Heart right ventricle (tissue), 16 donors: ENCODE measurements around the gene PFDN6. TPM values are rescaled to one million over a fixed set of nuclear protein-coding genes. Genes with fewer than 3 reads are reported as not detected.

Experiments used
- ATAC-seq, 8 donors: fragments of 200-7000 bp; cut with Tn5 transposase; one replicate each; pipeline ENCODE4 v1.9.1; 2020; ENCODE audit warnings: mild to moderate bottlenecking in 8 of 8, moderate library complexity in 8 of 8, moderate number of reproducible peaks in 1 of 8
- DNase-seq, 2 donors: peaks; one replicate each; pipeline ENCODE4 v3.0.0-alpha.2; 2020
- H3K27ac ChIP-seq, 10 donors: fragments of 200-600 bp; sonication (generic) in 2 of 10; one replicate each; pipeline versions ENCODE4 v1.5.0 to v1.8.0; 2020 to 2022; ENCODE audit warnings: mild to moderate bottlenecking in 3 of 10
- H3K27me3 ChIP-seq, 7 donors: fragments of 200-600 bp; one replicate each; pipeline ENCODE4 v1.8.0; 2021 to 2022; ENCODE audit warnings: mild to moderate bottlenecking in 2 of 7
- H3K36me3 ChIP-seq, 9 donors: fragments of 200-600 bp; sonication (generic) in 1 of 9; one replicate each; pipeline versions ENCODE4 v1.5.0 to v1.8.0; 2020 to 2022; ENCODE audit warnings: mild to moderate bottlenecking in 2 of 9
- H3K4me1 ChIP-seq, 9 donors: fragments of 200-600 bp; sonication (generic) in 1 of 9; one replicate each; pipeline versions ENCODE4 v1.5.0 to v1.8.0; 2020 to 2022; ENCODE audit warnings: mild to moderate bottlenecking in 4 of 9
- H3K4me3 ChIP-seq, 10 donors: fragments of 200-600 bp; sonication (generic) in 2 of 10; one replicate each; pipeline versions ENCODE4 v1.5.0 to v1.8.0; 2020 to 2022; ENCODE audit warnings: mild to moderate bottlenecking in 7 of 10, moderate library complexity in 2 of 10
- H3K9me3 ChIP-seq, 11 donors: fragments of 200-600 bp in 10 of 11; sonication (generic) in 2 of 11; one replicate each; pipeline versions ENCODE4 v1.5.0 to v1.8.0; 2013 to 2022; ENCODE audit warnings: mild to moderate bottlenecking in 2 of 11, control low read depth in 1 of 11, moderate library complexity in 1 of 11
- CTCF ChIP-seq, 9 donors: fragments of 200-600 bp; sonication (generic) in 2 of 9; IDR thresholded peaks; one replicate each; pipeline versions ENCODE4 v1.5.0 to v1.8.0; 2021 to 2022; ENCODE audit warnings: antibody characterized with exemption in 9 of 9, mild to moderate bottlenecking in 5 of 9, moderate library complexity in 1 of 9
- WGBS, 2 donors: extraction: QIAGEN DNeasy Blood & Tissue Kit; methylation state at CpG; one replicate each; pipeline ENCODE4 v1.1.7; 2013; ENCODE audit warnings: inconsistent platforms in 1 of 2; 5-methylcytosine and 5-hydroxymethylcytosine counted together
- intact Hi-C, 10 donors: fragments of 100-400 bp; cut with DNase I; formaldehyde crosslinking; loops; one replicate each; pipeline versions ENCODE4 v1.11.1 to v1.14.2; 2022
- polyA plus RNA-seq, 2 donors: library from polyadenylated mRNA; stranded (reverse); fragments of 200-250 nt; gene quantifications; one replicate each; pipeline ENCODE4 v1.2.3, GENCODE V29; 2013
- total RNA-seq, 10 donors: library from RNA; stranded (reverse); fragmentation: NEBNext Ultra II Directional in 3 of 10; extraction: Animal tissue kit (Norgen Biotek cat#: 25700) in 3 of 10; gene quantifications; one replicate each; pipeline versions ENCODE4 v1.2.1 to v1.2.4, GENCODE V29; 2021 to 2023
- donor health status: Arrhythmogenic right ventricular cardiomyopathy.
- donor health status: ischemic (EF 13 %, LVEDD 7.1; RV severe dilation, severe dysfunction).
- donor health status: healthy with polysubstance abuse.
- donor health status: DM: no; HTN: yes; CAD: no.
- donor health status: DM: no; HTN: no; CAD: no.
- donor health status: ischemic (EF 25% LVEDD 6.9; RV normal size, moderate dysfunction).
- donor health status: ischemic (EF 25% LVEDD 5.7; RV mildly dilated, moderate dysfunction).
- donor health status: healthy.
- donor health status: DM: yes; HTN: yes; CAD: no.
- donor health status: Ischemic cardiomyopathy.
- donor health status: ischemic (EF 35%, LVEDD 5.7; RV mildly dilated, moderate dysfunction).
- donor health status: nonischemic (EF 11% LVEDD 7.7; RV severe dilation, severe dysfunction).
- donor health status: DM: yes; HTN: yes; CAD: no.
- donor health status: PGD.
- donor health status: ischemic (EF 29% LVEDD 5.4; RV normal size, mild dysfunction).
- donor health status: nonischemic (EF 23%, LVEDD 6.1; RV moderate dilation, normal function).

The PFDN6 gene
- total and polyA plus RNA-seq, 12 donors, result 31.7 to 448 (median 43.4) TPM

GRCh38 chr6:33276864-33277662, 12.3 kb upstream of the PFDN6 start, which contains the start of gene B3GALT4:
B3GALT4 (plus strand) TSS chr6:33277123; CDS start chr6:33277420, 297 bp downstream.
- Histone ChIP-seq H3K27ac (peak within 1 kb of the TSS; percentile 68 to 96 (median 92)), H3K27me3 (no peaks in the 10 kb centered on the region), H3K36me3 (peaks cover 0 to 84% (median 15%) of the 10 kb centered on the region in 9 donors), H3K4me1 (peaks cover 10 to 70% (median 53%) of the 10 kb centered on the region in 9 donors), H3K4me3 (peak within 1 kb of the TSS; percentile 40 to 83 (median 72)), H3K9me3 (no peaks in the 10 kb centered on the region)
- TF ChIP-seq CTCF (IDR thresholded peaks at IDR 0.05), result peak; percentile 32 to 74 (median 62)
- DNase-seq (peak; percentile 79 to 80), ATAC-seq (peak; percentile 72 to 85 (median 78))
- intact Hi-C loops, result no loop called here
- WGBS, 2 donors, result 1 to 2% methylated on average over 72 to 80 of the region's 80 CpGs

GRCh38 chr6:33277663-33278391, 11.6 kb upstream of the PFDN6 start:
- H3K9me3 ChIP-seq, result no peaks in the 10 kb centered on the region
- peaks cover 0 to 89% (median 15%) of the 10 kb centered on the region in 9 donors for H3K36me3 ChIP-seq
- H3K27ac ChIP-seq, result peak overlapping the region; percentile 68 to 96 (median 92)
- DNase-seq, result no peak
- intact Hi-C loops, result loop anchor here in 1 of 10 donors (2.0 kb wide), 1 partner anchor 67 kb away; no protein-coding TSS in a partner anchor
- no peaks in the 10 kb centered on the region for H3K27me3 ChIP-seq
- ATAC-seq, result peak in 5 of 8 donors; percentile 5 to 16 (median 8)
- TF ChIP-seq CTCF (IDR thresholded peaks at IDR 0.05), result no peak
- peaks cover 7 to 63% (median 47%) of the 10 kb centered on the region in 9 donors for H3K4me1 ChIP-seq
- WGBS, 2 donors, result 38 to 40% methylated on average over 39 of the region's 39 CpGs
- H3K4me3 ChIP-seq, result peak overlapping the region; percentile 40 to 83 (median 72)

- DNase-seq (no peak), ATAC-seq (peak in 1 of 8 donors; percentile 3)
- H3K9me3 ChIP-seq, result no peaks in the 10 kb centered on the region
- no peaks in the 10 kb centered on the region for H3K27me3 ChIP-seq
- peak overlapping the region in 7 of 10 donors; percentile 91 to 96 (median 93) for H3K27ac ChIP-seq
- 80 to 81% methylated on average over 9 of the region's 9 CpGs for WGBS, 2 donors
- peaks cover 0 to 89% (median 15%) of the 10 kb centered on the region in 9 donors for H3K36me3 ChIP-seq
- H3K4me1 ChIP-seq, result peaks cover 3 to 57% (median 42%) of the 10 kb centered on the region in 9 donors
- no peak for TF ChIP-seq CTCF (IDR thresholded peaks at IDR 0.05)
- peak overlapping the region in 4 of 10 donors; percentile 60 to 75 (median 68) for H3K4me3 ChIP-seq
- intact Hi-C loops, result loop anchor here in 1 of 10 donors (2.0 kb wide), 1 partner anchor 66 kb away; no protein-coding TSS in a partner anchor
Observed at GRCh38 chr6:33278392-33278741, 11.0 kb upstream of the PFDN6 start.

- ATAC-seq (no peak), DNase-seq (no peak)
- Histone ChIP-seq H3K9me3 (no peaks in the 10 kb centered on the region), H3K36me3 (peaks cover 0 to 89% (median 18%) of the 10 kb centered on the region in 9 donors), H3K27ac (peak overlapping the region in 4 of 10 donors; percentile 10 to 93 (median 92)), H3K4me3 (no peak overlapping the region), H3K4me1 (peaks cover 3 to 53% (median 37%) of the 10 kb centered on the region in 9 donors), H3K27me3 (no peaks in the 10 kb centered on the region)
- intact Hi-C loops, result loop anchor here in 1 of 10 donors (2.0 kb wide), 1 partner anchor 66 kb away; no protein-coding TSS in a partner anchor
- TF ChIP-seq CTCF (IDR thresholded peaks at IDR 0.05), result no peak
- WGBS, 2 donors, result 88 to 93% methylated on average over 3 of the region's 3 CpGs
Observed at GRCh38 chr6:33278810-33279209, 10.6 kb upstream of the PFDN6 start.
